WTC11 (cell line): ENCODE data around the gene EIF4ENIF1. TPM values are rescaled to one million over a fixed set of nuclear protein-coding genes. Genes with fewer than 3 reads are reported as not detected.
A peak's percentile ranks its signal among the peaks of the same experiment; 100 is the strongest.

Experiments
- ATAC-seq: fragments of 200-7000 bp; cut with Tn5 transposase; 2 replicates; pipeline ENCODE4 v1.10.0; 2021; ENCODE audit warnings: mild to moderate bottlenecking, moderate library complexity
- CTCF ChIA-PET: fragments of 300-600 bp; sonication (Branson Sonifier 250); formaldehyde crosslinking; loops from one replicate; lab custom pipeline; 2021; ENCODE audit warnings: antibody characterized with exemption; lab: Charles Lee
- POLR2A ChIA-PET: fragments of 350-600 bp; sonication (Branson Sonifier 250); formaldehyde crosslinking; loops from one replicate; lab custom pipeline; 2021; ENCODE audit warnings: antibody characterized with exemption; lab: Charles Lee
- DNase-seq: peaks from one replicate; pipeline ENCODE4 v3.0.0; 2021; ENCODE audit warnings: low spot score
- H3K27ac Mint-ChIP-seq: 2 replicates; pipeline ENCODE4 v1.8.0; 2021; ENCODE audit warnings: mixed read lengths
- H3K27me3 Mint-ChIP-seq: 2 replicates; pipeline ENCODE4 v1.8.0; 2021; ENCODE audit warnings: low read depth, mild to moderate bottlenecking, moderate library complexity, mixed read lengths
- H3K36me3 Mint-ChIP-seq: 2 replicates; pipeline ENCODE4 v1.8.0; 2021; ENCODE audit warnings: mixed read lengths
- H3K4me1 Mint-ChIP-seq: 2 replicates; pipeline ENCODE4 v1.8.0; 2022; ENCODE audit warnings: mixed read lengths
- H3K4me3 Mint-ChIP-seq: 2 replicates; pipeline ENCODE4 v1.8.0; 2021; ENCODE audit warnings: mild to moderate bottlenecking, moderate library complexity, mixed read lengths
- H3K9me3 Mint-ChIP-seq: 2 replicates; pipeline ENCODE4 v1.8.0; 2021; ENCODE audit warnings: mixed read lengths
- CREM ChIP-seq: sonication (generic); formaldehyde crosslinking; IDR thresholded peaks from 2 replicates; pipeline ENCODE4 v1.8.1; 2022; ENCODE audit warnings: mild to moderate bottlenecking, missing genetic modification reagents, moderate library complexity
- E2F1 ChIP-seq: sonication (generic); formaldehyde crosslinking; IDR thresholded peaks from 2 replicates; pipeline ENCODE4 v1.8.0; 2022; ENCODE audit warnings: mild to moderate bottlenecking, missing genetic modification reagents
- ERG ChIP-seq: fragments of 250-450 bp; sonication (Bioruptor Pico); IDR thresholded peaks from 2 replicates; pipeline ENCODE4 v1.8.0; 2021; ENCODE audit warnings: mild to moderate bottlenecking
- FOXK1 ChIP-seq: sonication (generic); formaldehyde crosslinking; IDR thresholded peaks from 2 replicates; pipeline ENCODE4 v1.8.0; 2022; ENCODE audit warnings: mild to moderate bottlenecking, moderate library complexity, missing genetic modification reagents
- HMGA2 ChIP-seq: fragments of 250-450 bp; sonication (Bioruptor Pico); IDR thresholded peaks from 2 replicates; pipeline ENCODE4 v1.4.0; 2021; ENCODE audit warnings: mild to moderate bottlenecking, moderate library complexity
- KAT7 ChIP-seq: sonication (generic); formaldehyde crosslinking; IDR thresholded peaks from 2 replicates; pipeline ENCODE4 v1.8.1; 2023; ENCODE audit warnings: missing genetic modification reagents, mild to moderate bottlenecking, borderline replicate concordance
- MAX ChIP-seq: sonication (generic); formaldehyde crosslinking; IDR thresholded peaks from 2 replicates; pipeline ENCODE4 v1.8.0; 2022; ENCODE audit warnings: mild to moderate bottlenecking, missing genetic modification reagents
- NFATC4 ChIP-seq: fragments of 250-450 bp; sonication (Bioruptor Pico); IDR thresholded peaks from 2 replicates; pipeline ENCODE4 v1.9.0; 2021; ENCODE audit warnings: mild to moderate bottlenecking
- NFYB ChIP-seq: sonication (generic); formaldehyde crosslinking; conservative IDR thresholded peaks from 2 replicates; pipeline ENCODE4 v1.8.0; 2022; ENCODE audit warnings: low read depth, missing genetic modification reagents
- PRDM15 ChIP-seq: sonication (generic); formaldehyde crosslinking; IDR thresholded peaks from 2 replicates; pipeline ENCODE4 v1.8.0; 2022; ENCODE audit warnings: missing genetic modification reagents
- RELA ChIP-seq: sonication (generic); formaldehyde crosslinking; IDR thresholded peaks from 2 replicates; pipeline ENCODE4 v1.8.1; 2022; ENCODE audit warnings: missing genetic modification reagents, mild to moderate bottlenecking, borderline replicate concordance
- ZNF219 ChIP-seq: sonication (generic); formaldehyde crosslinking; IDR thresholded peaks from 2 replicates; pipeline ENCODE4 v1.8.0; 2023; ENCODE audit warnings: missing genetic modification reagents, mild to moderate bottlenecking, borderline replicate concordance
- ZNF263 ChIP-seq: sonication (generic); formaldehyde crosslinking; IDR thresholded peaks from 2 replicates; pipeline ENCODE4 v1.8.1; 2022; ENCODE audit warnings: low read depth, mild to moderate bottlenecking, moderate library complexity, missing genetic modification reagents
- ZNF317 ChIP-seq: sonication (generic); formaldehyde crosslinking; IDR thresholded peaks from 2 replicates; pipeline ENCODE4 v1.8.1; 2023; ENCODE audit warnings: low read depth, mild to moderate bottlenecking, moderate library complexity, missing genetic modification reagents, borderline replicate concordance
- ZNF671 ChIP-seq: fragments of 250-450 bp; sonication (Bioruptor Pico); IDR thresholded peaks from 2 replicates; pipeline ENCODE4 v1.8.0; 2021; ENCODE audit warnings: mild to moderate bottlenecking
- ZSCAN18 ChIP-seq: fragments of 250-450 bp; sonication (Bioruptor Pico); IDR thresholded peaks from 2 replicates; pipeline ENCODE4 v2.1.2; 2022; ENCODE audit warnings: mild to moderate bottlenecking, moderate library complexity
- total RNA-seq: library from RNA; stranded (reverse); gene quantifications from 3 replicates; pipeline ENCODE4 v1.2.3, GENCODE V29; 2021
- TF ChIP-seq, protein P1 (sequence below): sonication (generic); formaldehyde crosslinking; IDR thresholded peaks from 2 replicates; pipeline ENCODE4 v1.8.1; 2023; ENCODE audit warnings: mild to moderate bottlenecking, missing genetic modification reagents, moderate library complexity
- TF ChIP-seq, protein P2 (sequence below): fragments of 250-450 bp; sonication (Bioruptor Pico); IDR thresholded peaks from 2 replicates; pipeline ENCODE4 v1.9.0; 2021; ENCODE audit warnings: mild to moderate bottlenecking, borderline replicate concordance

EIF4ENIF1 gene
- total RNA-seq, 1 experiment from 2014 or later, result 22.8 TPM

- TF ChIP-seq NFYB (CRISPR knock-in tag), result no peak
- no peak for TF ChIP-seq ZSCAN18 (CRISPR knock-in tag)
- TF ChIP-seq MAX (CRISPR knock-in tag), result no peak
Measured at GRCh38 chr22:31490496-31490925, 869 bp upstream of the EIF4ENIF1 start (continued).

- Mint-ChIP-seq H3K4me3 (peak overlapping the region; percentile 70), H3K27ac (no peak overlapping the region), H3K36me3 (peaks cover 21% of the 10 kb centered on the region), H3K9me3 (no peaks in the 10 kb centered on the region), H3K27me3 (no peaks in the 10 kb centered on the region), H3K4me1 (peaks cover 28% of the 10 kb centered on the region)
- DNase-seq, result peak; percentile 55
- ChIA-PET CTCF (interaction anchor here (0.6 to 1.3 kb wide), 3 partner anchors 37 to 1234 kb away, joined by 3 to 4 read pairs (median 3); no protein-coding TSS in a partner anchor), POLR2A (interaction anchor here (0.6 kb wide), 3 partner anchors 55 to 169 kb away, joined by 3 to 6 read pairs (median 5); no protein-coding TSS in a partner anchor)
- ATAC-seq, result peak; percentile 53
- no peak for TF ChIP-seq ZNF219 (CRISPR knock-in tag)
- 0 out of 2 replicates have a peak, but pooled peaks have one; percentile 17 for TF ChIP-seq PRDM15 (CRISPR knock-in tag)
- no peak for TF ChIP-seq NFATC4 (CRISPR knock-in tag)
- TF ChIP-seq HMGA2 (CRISPR knock-in tag), result no peak
- peak; percentile 60; the same call in 1 of the 2 replicates for TF ChIP-seq KAT7 (CRISPR knock-in tag)
- TF ChIP-seq, protein P1, sequence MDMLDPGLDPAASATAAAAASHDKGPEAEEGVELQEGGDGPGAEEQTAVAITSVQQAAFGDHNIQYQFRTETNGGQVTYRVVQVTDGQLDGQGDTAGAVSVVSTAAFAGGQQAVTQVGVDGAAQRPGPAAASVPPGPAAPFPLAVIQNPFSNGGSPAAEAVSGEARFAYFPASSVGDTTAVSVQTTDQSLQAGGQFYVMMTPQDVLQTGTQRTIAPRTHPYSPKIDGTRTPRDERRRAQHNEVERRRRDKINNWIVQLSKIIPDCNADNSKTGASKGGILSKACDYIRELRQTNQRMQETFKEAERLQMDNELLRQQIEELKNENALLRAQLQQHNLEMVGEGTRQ, result no peak
- peak; percentile 43; the same call in 1 of the 2 replicates for TF ChIP-seq CREM (CRISPR knock-in tag)
- TF ChIP-seq ZNF263 (CRISPR knock-in tag), result no peak
- TF ChIP-seq ZNF317 (CRISPR knock-in tag), result no peak
- no peak for TF ChIP-seq FOXK1 (CRISPR knock-in tag)
- TF ChIP-seq RELA (CRISPR knock-in tag), result 0 out of 2 replicates have a peak, but pooled peaks have one; percentile 18
- TF ChIP-seq, protein P2, sequence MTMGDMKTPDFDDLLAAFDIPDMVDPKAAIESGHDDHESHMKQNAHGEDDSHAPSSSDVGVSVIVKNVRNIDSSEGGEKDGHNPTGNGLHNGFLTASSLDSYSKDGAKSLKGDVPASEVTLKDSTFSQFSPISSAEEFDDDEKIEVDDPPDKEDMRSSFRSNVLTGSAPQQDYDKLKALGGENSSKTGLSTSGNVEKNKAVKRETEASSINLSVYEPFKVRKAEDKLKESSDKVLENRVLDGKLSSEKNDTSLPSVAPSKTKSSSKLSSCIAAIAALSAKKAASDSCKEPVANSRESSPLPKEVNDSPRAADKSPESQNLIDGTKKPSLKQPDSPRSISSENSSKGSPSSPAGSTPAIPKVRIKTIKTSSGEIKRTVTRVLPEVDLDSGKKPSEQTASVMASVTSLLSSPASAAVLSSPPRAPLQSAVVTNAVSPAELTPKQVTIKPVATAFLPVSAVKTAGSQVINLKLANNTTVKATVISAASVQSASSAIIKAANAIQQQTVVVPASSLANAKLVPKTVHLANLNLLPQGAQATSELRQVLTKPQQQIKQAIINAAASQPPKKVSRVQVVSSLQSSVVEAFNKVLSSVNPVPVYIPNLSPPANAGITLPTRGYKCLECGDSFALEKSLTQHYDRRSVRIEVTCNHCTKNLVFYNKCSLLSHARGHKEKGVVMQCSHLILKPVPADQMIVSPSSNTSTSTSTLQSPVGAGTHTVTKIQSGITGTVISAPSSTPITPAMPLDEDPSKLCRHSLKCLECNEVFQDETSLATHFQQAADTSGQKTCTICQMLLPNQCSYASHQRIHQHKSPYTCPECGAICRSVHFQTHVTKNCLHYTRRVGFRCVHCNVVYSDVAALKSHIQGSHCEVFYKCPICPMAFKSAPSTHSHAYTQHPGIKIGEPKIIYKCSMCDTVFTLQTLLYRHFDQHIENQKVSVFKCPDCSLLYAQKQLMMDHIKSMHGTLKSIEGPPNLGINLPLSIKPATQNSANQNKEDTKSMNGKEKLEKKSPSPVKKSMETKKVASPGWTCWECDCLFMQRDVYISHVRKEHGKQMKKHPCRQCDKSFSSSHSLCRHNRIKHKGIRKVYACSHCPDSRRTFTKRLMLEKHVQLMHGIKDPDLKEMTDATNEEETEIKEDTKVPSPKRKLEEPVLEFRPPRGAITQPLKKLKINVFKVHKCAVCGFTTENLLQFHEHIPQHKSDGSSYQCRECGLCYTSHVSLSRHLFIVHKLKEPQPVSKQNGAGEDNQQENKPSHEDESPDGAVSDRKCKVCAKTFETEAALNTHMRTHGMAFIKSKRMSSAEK, result no peak
- TF ChIP-seq ZNF671 (CRISPR knock-in tag), result no peak
- TF ChIP-seq ERG (CRISPR knock-in tag), result no peak
- TF ChIP-seq E2F1, result no peak
Measured at GRCh38 chr22:31488988-31489617, 539 bp downstream of the EIF4ENIF1 start.
